ENCODE measurements around the gene ZBTB16.

The ZBTB16 gene

GRCh38 chr11:114106047-114106446 is 46.5 kb downstream of the ZBTB16 start:
- FAIRE-seq (no peak), DNase-seq (ENCODE audit: low spot score) (no peak)

- FAIRE-seq (no peak), DNase-seq (ENCODE audit: low spot score) (no peak)
Measured at GRCh38 chr11:114106986-114107385, 47.5 kb downstream of the ZBTB16 start.

GRCh38 chr11:114108501-114109205 is 49.1 kb downstream of the ZBTB16 start:
- DNase-seq (ENCODE audit: low spot score) (no peak), FAIRE-seq (peak; percentile 20)

- DNase-seq (ENCODE audit: low spot score): no peak
- FAIRE-seq: no peak
Measured at GRCh38 chr11:114109206-114110090, 49.9 kb downstream of the ZBTB16 start.

- FAIRE-seq (no peak), DNase-seq (ENCODE audit: low spot score) (no peak)
Measured at GRCh38 chr11:114110123-114110522, 50.6 kb downstream of the ZBTB16 start.

GRCh38 chr11:114110952-114111947 is 51.7 kb downstream of the ZBTB16 start:
- FAIRE-seq (no peak), DNase-seq (ENCODE audit: low spot score) (no peak)

- FAIRE-seq: no peak
Measured at GRCh38 chr11:114115451-114115928, 56.0 kb downstream of the ZBTB16 start.

GRCh38 chr11:114116357-114116756 is 56.8 kb downstream of the ZBTB16 start:
- FAIRE-seq: no peak
- no peak for DNase-seq (ENCODE audit: low spot score)

More at GRCh38 chr11:114115451-114115928, 56.0 kb downstream of the ZBTB16 start:
- no peak for DNase-seq (ENCODE audit: low spot score)

GRCh38 chr11:114116800-114117199 is 57.3 kb downstream of the ZBTB16 start:
- DNase-seq (ENCODE audit: low spot score) (no peak), FAIRE-seq (no peak)

- DNase-seq (ENCODE audit: low spot score) (no peak), FAIRE-seq (no peak)
Measured at GRCh38 chr11:114120606-114121005, 61.1 kb downstream of the ZBTB16 start.

- DNase-seq (ENCODE audit: low spot score): no peak
- no peak for FAIRE-seq
Measured at GRCh38 chr11:114121138-114121537, 61.6 kb downstream of the ZBTB16 start.

- no peak for DNase-seq (ENCODE audit: low spot score)
- no peak for FAIRE-seq
Measured at GRCh38 chr11:114121804-114122504, 62.4 kb downstream of the ZBTB16 start.

GRCh38 chr11:114122686-114123085 is 63.2 kb downstream of the ZBTB16 start:
- DNase-seq (ENCODE audit: low spot score): no peak
- FAIRE-seq: no peak

GRCh38 chr11:114123692-114124330 is 64.3 kb downstream of the ZBTB16 start:
- FAIRE-seq (no peak), DNase-seq (ENCODE audit: low spot score) (no peak)

- FAIRE-seq: no peak
Measured at GRCh38 chr11:114124601-114125144, 65.2 kb downstream of the ZBTB16 start.

GRCh38 chr11:114125531-114125930 is 66.0 kb downstream of the ZBTB16 start:
- FAIRE-seq (no peak), DNase-seq (ENCODE audit: low spot score) (no peak)

More at GRCh38 chr11:114124601-114125144, 65.2 kb downstream of the ZBTB16 start:
- no peak for DNase-seq (ENCODE audit: low spot score)

- DNase-seq (ENCODE audit: low spot score) (no peak), FAIRE-seq (no peak)
Measured at GRCh38 chr11:114125959-114126358, 66.4 kb downstream of the ZBTB16 start.

- no peak for FAIRE-seq
- DNase-seq (ENCODE audit: low spot score): no peak
Measured at GRCh38 chr11:114128399-114128798, 68.9 kb downstream of the ZBTB16 start.

- DNase-seq (ENCODE audit: low spot score) (no peak), FAIRE-seq (no peak)
Measured at GRCh38 chr11:114129142-114129541, 69.6 kb downstream of the ZBTB16 start.

- DNase-seq (ENCODE audit: low spot score): no peak
- no peak for FAIRE-seq
Measured at GRCh38 chr11:114129699-114130098, 70.2 kb downstream of the ZBTB16 start.

Measured in urothelium cell line (cell line).